ENCODE results near the gene PHACTR4. TPM values are rescaled to one million over a fixed set of nuclear protein-coding genes. Genes with fewer than 3 reads are reported as not detected.

The PHACTR4 gene
- total and polyA plus RNA-seq, 2 of the 13 experiments (the other 11 are each of a cell fraction or from before 2014, with no cell fraction given), result 13.9 to 17.1 TPM

DNA sequence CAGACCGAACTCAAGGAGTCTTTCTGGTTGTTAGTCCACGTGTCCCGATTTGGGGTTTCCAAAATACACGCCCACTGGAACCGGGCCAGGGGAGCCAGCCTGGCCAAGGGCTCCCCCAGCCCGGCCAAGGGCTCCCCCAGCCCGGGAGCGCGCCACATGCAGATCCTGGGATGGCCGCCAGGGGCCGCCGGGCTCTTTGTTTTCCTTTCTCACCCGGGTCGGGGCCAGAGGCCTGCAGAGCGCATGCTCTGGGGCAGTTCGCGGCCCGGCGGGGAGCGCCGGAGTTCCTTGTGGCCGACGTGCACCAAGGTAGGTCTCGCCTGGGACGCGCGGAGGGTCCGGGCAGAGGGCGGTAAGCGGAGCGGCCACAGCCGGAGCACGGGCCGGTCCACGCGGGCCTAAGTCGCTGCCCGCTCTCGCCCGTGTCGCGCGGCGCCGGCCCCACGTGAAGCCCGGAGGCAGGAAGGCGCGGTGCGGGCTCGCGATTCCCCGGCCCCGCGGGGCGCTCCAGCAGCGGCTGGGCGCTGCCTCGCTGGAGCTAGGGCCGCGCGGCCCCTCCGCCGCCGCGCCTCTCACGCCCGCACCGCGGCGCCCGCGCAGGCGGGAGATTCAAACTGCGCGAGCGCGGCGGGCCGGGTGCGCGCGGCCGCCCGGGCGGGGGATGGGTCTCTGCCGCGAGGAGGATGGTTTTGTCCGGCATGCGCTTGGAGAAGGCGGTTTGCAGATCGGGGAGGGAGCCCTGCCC lies 148.6 kb downstream of the PHACTR4 start (continued):
- TF ChIP-seq ZBTB40 (IDR thresholded peaks at IDR 0.05) (no peak), ZBTB40 (CRISPR knock-in tag; IDR thresholded peaks at IDR 0.05) (peak; percentile 75), GMEB1 (CRISPR knock-in tag; IDR thresholded peaks at IDR 0.05; ENCODE audit: borderline replicate concordance) (peak; percentile 44; the same call in 1 of the 2 replicates), UBTF (CRISPR knock-in tag; IDR thresholded peaks at IDR 0.05) (peak; percentile 80), ZNF724P (CRISPR knock-in tag; IDR thresholded peaks at IDR 0.05; ENCODE audit: borderline replicate concordance) (no peak), RFXANK (CRISPR knock-in tag; IDR thresholded peaks at IDR 0.05) (peak; percentile 3; the same call in 1 of the 2 replicates), STAG1 (CRISPR knock-in tag; IDR thresholded peaks at IDR 0.05) (peak; percentile 89), ZNF839 (CRISPR knock-in tag; IDR thresholded peaks at IDR 0.05; ENCODE audit: borderline replicate concordance) (no peak), CCDC6 (CRISPR knock-in tag; IDR thresholded peaks at IDR 0.05) (no peak), HDAC2 (CRISPR knock-in tag; IDR thresholded peaks at IDR 0.05) (peak; percentile 34; the same call in 1 of the 2 replicates), ZNF282 (IDR thresholded peaks at IDR 0.05; ENCODE audit: partially characterized antibody) (no peak), ATAD3A (CRISPR knock-in tag; IDR thresholded peaks at IDR 0.05) (no peak), ZFAT (CRISPR knock-in tag; conservative IDR thresholded peaks at IDR 0.05) (0 out of 2 replicates have a peak, but pooled peaks have one; percentile 1), ZNF766 (CRISPR knock-in tag; IDR thresholded peaks at IDR 0.05; ENCODE audit: borderline replicate concordance) (no peak)
- TF ChIP-seq, protein P1, sequence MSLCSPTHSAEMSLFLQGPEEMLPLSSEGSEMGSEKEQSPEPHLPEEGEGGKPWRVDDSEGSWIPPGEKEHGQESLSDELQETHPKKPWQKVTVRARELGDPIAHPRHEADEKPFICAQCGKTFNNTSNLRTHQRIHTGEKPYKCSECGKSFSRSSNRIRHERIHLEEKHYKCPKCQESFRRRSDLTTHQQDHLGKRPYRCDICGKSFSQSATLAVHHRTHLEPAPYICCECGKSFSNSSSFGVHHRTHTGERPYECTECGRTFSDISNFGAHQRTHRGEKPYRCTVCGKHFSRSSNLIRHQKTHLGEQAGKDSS (CRISPR knock-in tag; IDR thresholded peaks at IDR 0.05; ENCODE audit: borderline replicate concordance, low read depth), result no peak
